K562 treated with DMSO at 1 percent for 48 hours (cell line): ENCODE results near the gene ASIC2. TPM values are rescaled to one million over a fixed set of nuclear protein-coding genes. Genes with fewer than 3 reads are reported as not detected.

Source experiments
- total RNA-seq: library from RNA; unstranded; fragments of 300-600 nt; gene quantifications from 2 replicates; pipeline ENCODE4 v1.2.3, GENCODE V29; 2022; ENCODE audit warnings: low replicate concordance; ENCODE audit errors: extremely low read depth

Gene ASIC2
- total RNA-seq, result not detected in 2 replicates

GRCh38 chr17:33292981-33293867, at the start of gene ASIC2:
TSS of gene ASIC2 (minus strand) at chr17:33293295.

